NB4 (cell line): ENCODE measurements around the gene HEY2.

Experiments
- POLR2A ChIP-seq: IDR thresholded peaks from 2 replicates; pipeline ENCODE4 v1.6.1; 2011; ENCODE audit warnings: mild to moderate bottlenecking; ENCODE audit not compliant: insufficient read length; ENCODE audit errors: extremely low read depth
- TF ChIP-seq, protein P1 (sequence below): IDR thresholded peaks from one replicate; pipeline ENCODE4 v1.5.1; 2012; ENCODE audit warnings: low read depth, low read length

DNA sequence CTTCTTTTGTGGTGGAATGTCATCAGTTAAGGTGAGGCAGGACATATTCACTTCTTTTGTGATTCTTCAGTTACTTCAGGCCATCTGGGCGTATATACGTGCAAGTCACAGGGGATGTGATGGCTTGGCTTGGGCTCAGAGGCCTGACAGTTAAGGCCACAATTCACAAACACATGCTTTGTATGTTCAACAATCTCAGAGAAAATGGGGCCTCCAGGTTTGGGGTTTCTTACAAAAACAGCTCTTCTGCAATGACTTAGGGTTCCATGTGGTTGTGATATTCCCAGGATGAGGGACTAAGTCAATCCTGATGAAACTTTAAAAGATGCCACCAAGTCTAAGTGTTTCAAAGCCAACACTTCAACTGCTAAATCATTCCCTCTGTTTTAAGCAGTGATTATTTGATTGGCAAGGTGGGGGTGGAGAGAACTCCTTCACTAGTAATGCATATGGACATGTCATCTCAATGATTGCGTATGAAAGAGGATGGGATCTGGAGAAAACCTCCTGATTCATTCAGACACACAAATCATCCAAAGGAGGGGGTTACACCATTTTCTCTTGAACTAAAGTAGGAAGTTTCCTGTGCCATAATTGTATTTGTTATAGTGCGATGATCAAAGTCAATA lies 41.7 kb upstream of the HEY2 start:
- TF ChIP-seq, protein P1, sequence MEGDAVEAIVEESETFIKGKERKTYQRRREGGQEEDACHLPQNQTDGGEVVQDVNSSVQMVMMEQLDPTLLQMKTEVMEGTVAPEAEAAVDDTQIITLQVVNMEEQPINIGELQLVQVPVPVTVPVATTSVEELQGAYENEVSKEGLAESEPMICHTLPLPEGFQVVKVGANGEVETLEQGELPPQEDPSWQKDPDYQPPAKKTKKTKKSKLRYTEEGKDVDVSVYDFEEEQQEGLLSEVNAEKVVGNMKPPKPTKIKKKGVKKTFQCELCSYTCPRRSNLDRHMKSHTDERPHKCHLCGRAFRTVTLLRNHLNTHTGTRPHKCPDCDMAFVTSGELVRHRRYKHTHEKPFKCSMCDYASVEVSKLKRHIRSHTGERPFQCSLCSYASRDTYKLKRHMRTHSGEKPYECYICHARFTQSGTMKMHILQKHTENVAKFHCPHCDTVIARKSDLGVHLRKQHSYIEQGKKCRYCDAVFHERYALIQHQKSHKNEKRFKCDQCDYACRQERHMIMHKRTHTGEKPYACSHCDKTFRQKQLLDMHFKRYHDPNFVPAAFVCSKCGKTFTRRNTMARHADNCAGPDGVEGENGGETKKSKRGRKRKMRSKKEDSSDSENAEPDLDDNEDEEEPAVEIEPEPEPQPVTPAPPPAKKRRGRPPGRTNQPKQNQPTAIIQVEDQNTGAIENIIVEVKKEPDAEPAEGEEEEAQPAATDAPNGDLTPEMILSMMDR: no peak
- no peak for TF ChIP-seq POLR2A
